GM12878 (cell line): Measurements from ENCODE around the gene TUT4. TPM values are rescaled to one million over a fixed set of nuclear protein-coding genes. Genes with fewer than 3 reads are reported as not detected.

Experiments used
- ATAC-seq: fragments of 200-7000 bp; cut with Tn5 transposase; 3 replicates; pipeline ENCODE4 v1.9.1; 2020; ENCODE audit warnings: mild to moderate bottlenecking, moderate library complexity
- BruUV-seq: library from RNA; stranded (reverse); fragments of 400-500 nt; replicated peaks from 2 replicates; lab custom pipeline; 2021; lab: Mats Ljungman, UMichigan
- CTCF ChIA-PET: fragments of 300-600 bp; sonication (Branson Sonifier 250); formaldehyde crosslinking; extraction: SDS; loops from one replicate; lab custom pipeline; 2021; ENCODE audit warnings: inconsistent platforms; lab: Yijun Ruan, JAX
- POLR2A ChIA-PET: fragments of 350-600 bp; formaldehyde crosslinking; extraction: SDS; loops from one replicate; lab custom pipeline; 2021; ENCODE audit warnings: inconsistent platforms; lab: Charles Lee
- RAD21 ChIA-PET: fragments of 300-600 bp; sonication (Branson Sonifier 250); formaldehyde crosslinking; loops from one replicate; lab custom pipeline; 2023; ENCODE audit warnings: antibody characterized with exemption; ENCODE audit not compliant: unreplicated experiment; lab: Charles Lee
- SMC1A ChIA-PET: fragments of 300-600 bp; sonication (Branson Sonifier 250); formaldehyde crosslinking; loops from one replicate; lab custom pipeline; 2023; ENCODE audit not compliant: unreplicated experiment, uncharacterized antibody; lab: Charles Lee
- DNase-seq: peaks from one replicate; pipeline ENCODE4 v3.0.0-alpha.2; 2011; ENCODE audit warnings: low read depth, low spot score
- FAIRE-seq: peaks from 3 replicates; lab custom pipeline; 2011; peaks lifted over from hg19 to GRCh38; lab: Jason Lieb, UNC
- H2AFZ ChIP-seq: 2 replicates; pipeline ENCODE4 v1.6.0; 2011; ENCODE audit warnings: low read depth, low read length, control low read depth; ENCODE audit not compliant: control insufficient read depth
- H3K27ac ChIP-seq: 2 replicates; pipeline ENCODE4 v1.5.1; 2011; ENCODE audit warnings: control low read depth; ENCODE audit not compliant: control insufficient read depth, insufficient read depth
- H3K27me3 ChIP-seq, 2 experiments: replicated peaks in 1 of 2; 2 replicates each; pipeline versions ENCODE4 v1.6.0 to v1.6.1; 2011; ENCODE audit warnings: low read length in 1 of 2; ENCODE audit not compliant: control insufficient read depth in 2 of 2, insufficient read depth in 2 of 2
- H3K36me3 ChIP-seq, 2 experiments: 2 replicates each; pipeline ENCODE4 v1.5.1; 2011; ENCODE audit warnings: low read length in 1 of 2; ENCODE audit not compliant: control insufficient read depth in 2 of 2, insufficient read depth in 2 of 2
- H3K4me1 ChIP-seq: 2 replicates; pipeline ENCODE4 v1.6.1; 2011; ENCODE audit warnings: mild to moderate bottlenecking, low read length, moderate library complexity, mixed read lengths; ENCODE audit not compliant: control insufficient read depth, insufficient read depth
- H3K4me2 ChIP-seq: 2 replicates; pipeline ENCODE4 v1.6.0; 2011; ENCODE audit warnings: control low read depth; ENCODE audit not compliant: control insufficient read depth, insufficient read depth
- H3K4me3 ChIP-seq: fragments of 200-600 bp; sonication (generic); 2 replicates; pipeline ENCODE4 v1.5.1; 2016
- H3K79me2 ChIP-seq: 2 replicates; pipeline ENCODE4 v1.6.0; 2011; ENCODE audit warnings: low read length; ENCODE audit not compliant: control insufficient read depth, insufficient read depth
- H3K9ac ChIP-seq: 2 replicates; pipeline ENCODE4 v1.8.0; 2011; ENCODE audit warnings: low read length, control low read depth, mixed read lengths; ENCODE audit not compliant: control insufficient read depth, insufficient read depth
- H3K9me3 ChIP-seq: replicated peaks from 3 replicates; pipeline ENCODE4 v1.5.1; 2011; ENCODE audit warnings: mild to moderate bottlenecking, low read length; ENCODE audit not compliant: control insufficient read depth, insufficient read depth
- H4K20me1 ChIP-seq: 2 replicates; pipeline ENCODE4 v1.6.0; 2011; ENCODE audit not compliant: control insufficient read depth, insufficient read depth
- DPF2 ChIP-seq: fragments of 450-650 bp; IDR thresholded peaks from 2 replicates; pipeline ENCODE4 v1.6.1; 2017; ENCODE audit warnings: mild to moderate bottlenecking
- E4F1 ChIP-seq: fragments of 450-650 bp; IDR thresholded peaks from 2 replicates; pipeline ENCODE4 v1.6.1; 2018; ENCODE audit warnings: borderline replicate concordance, mild to moderate bottlenecking; ENCODE audit not compliant: partially characterized antibody
- EED ChIP-seq: sonication (generic); IDR thresholded peaks from 2 replicates; pipeline ENCODE4 v1.6.1; 2016; ENCODE audit warnings: antibody characterized with exemption, low read depth
- EGR1 ChIP-seq, 2 experiments: IDR thresholded peaks; 1 replicate in 1 of 2; 2 replicates in 1 of 2; pipeline ENCODE4 v1.6.1; 2011 to 2012; ENCODE audit warnings: low read depth in 2 of 2, low read length in 2 of 2, borderline replicate concordance in 1 of 2, mild to moderate bottlenecking in 1 of 2, moderate library complexity in 1 of 2
- ESRRA ChIP-seq: IDR thresholded peaks from 2 replicates; pipeline ENCODE4 v1.6.1; 2012; ENCODE audit warnings: mild to moderate bottlenecking, low read length, improper control_type of control experiment
- ETV6 ChIP-seq, 2 experiments: fragments of 450-650 bp in 1 of 2; IDR thresholded peaks in 1 of 2; conservative IDR thresholded peaks in 1 of 2; 2 replicates each; pipeline ENCODE4 v1.6.1; 2014; ENCODE audit warnings: antibody characterized with exemption in 1 of 2, borderline replicate concordance in 1 of 2, low read depth in 1 of 2, mild to moderate bottlenecking in 1 of 2, moderate library complexity in 1 of 2
- FOXM1 ChIP-seq: IDR thresholded peaks from 2 replicates; pipeline ENCODE4 v1.6.1; 2012; ENCODE audit warnings: low read depth, mild to moderate bottlenecking, inconsistent platforms, low read length, moderate library complexity
- HDAC6 ChIP-seq: fragments of 200-600 bp; sonication (generic); IDR thresholded peaks from one replicate; pipeline ENCODE4 v1.8.0; 2017; ENCODE audit warnings: antibody characterized with exemption; ENCODE audit not compliant: unreplicated experiment
- PBX3 ChIP-seq: IDR thresholded peaks from 2 replicates; pipeline ENCODE4 v1.6.1; 2011; ENCODE audit warnings: mild to moderate bottlenecking, low read depth, low read length, moderate library complexity; ENCODE audit not compliant: insufficient replicate concordance
- RB1 ChIP-seq: fragments of 450-650 bp; formaldehyde crosslinking; IDR thresholded peaks from 2 replicates; pipeline ENCODE4 v1.6.1; 2017; ENCODE audit warnings: mild to moderate bottlenecking, borderline replicate concordance
- SP1 ChIP-seq: IDR thresholded peaks from one replicate; pipeline ENCODE4 v1.6.1; 2011; ENCODE audit warnings: low read depth, low read length
- TCF7 ChIP-seq: IDR thresholded peaks from 2 replicates; pipeline ENCODE4 v1.6.1; 2014; ENCODE audit warnings: antibody characterized with exemption, borderline replicate concordance
- WGBS: methylation state at CpG from one replicate; pipeline ENCODE4 v1.1.6; 2016; ENCODE audit warnings: low lambda C conversion rate; ENCODE audit not compliant: insufficient replicate concordance, insufficient coverage; ENCODE audit errors: missing lambda C conversion rate; 5-methylcytosine and 5-hydroxymethylcytosine counted together
- in situ Hi-C: fragments of 300-500 bp; cut with MboI; formaldehyde crosslinking; loops from 9 replicates; pipeline ENCODE4 v1.14.3; 2018; ENCODE audit warnings: mixed read lengths
- intact Hi-C: fragments of 100-400 bp; cut with micrococcal nuclease; formaldehyde crosslinking; loops from one replicate; pipeline ENCODE4 v1.14.2; 2022; ENCODE audit not compliant: unreplicated experiment
- polyA plus RNA-seq, 11 experiments: library from polyadenylated mRNA; depleted of rRNA in 4 of 11; unstranded in 6 of 11; stranded (reverse) in 5 of 11; fragments of >200 nt; fragmentation: Nextera tagmentation in 4 of 11; fragmentation: Illumina TruSeq in 1 of 11; extraction: Ambion mirVana in 4 of 11; extraction: Trizol in 1 of 11; gene quantifications; 1 replicate in 1 of 11; 2 replicates in 10 of 11; pipeline versions ENCODE4 v1.2.1 to v1.2.3, GENCODE V29; 2011 to 2016; ENCODE audit warnings: inconsistent platforms in 2 of 11, missing spikeins in 2 of 11, low read depth in 1 of 11
- total RNA-seq, 4 experiments: library from RNA; depleted of rRNA in 3 of 4; stranded (reverse); fragments of >200 nt in 3 of 4; fragmentation: Illumina TruSeq in 1 of 4; extraction: Trizol in 1 of 4; gene quantifications; 2 replicates each; pipeline versions ENCODE4 v1.2.1 to v1.2.3, GENCODE V29; 2013 to 2021
- TF ChIP-seq, protein P1 (sequence below): fragments of 150-350 bp; IDR thresholded peaks from 2 replicates; pipeline ENCODE4 v1.6.1; 2016; ENCODE audit warnings: low read depth, low read length
- TF ChIP-seq, protein P2 (sequence below): fragments of 450-650 bp; IDR thresholded peaks from 2 replicates; pipeline ENCODE4 v1.6.1; 2017; ENCODE audit warnings: borderline replicate concordance

Gene TUT4
- total and polyA plus RNA-seq, 10 of the 15 experiments (the other 5 are each of a cell fraction or from before 2014, with no cell fraction given): 9.4 to 40.7 (median 27.6) TPM

GRCh38 chr1:52435211-52435610, 117.7 kb downstream of the TUT4 start:
- FAIRE-seq: no peak
- no TSS peak for BruUV-seq
- CTCF ChIA-PET: interaction anchor here (0.5 to 1.3 kb wide), 2 partner anchors 9 to 256 kb away, joined by 3 read pairs; no protein-coding TSS in a partner anchor

More at GRCh38 chr1:52435211-52435610, 117.7 kb downstream of the TUT4 start:
- no peaks in the 10 kb centered on the region for H3K79me2 ChIP-seq
- TF ChIP-seq, protein P1, sequence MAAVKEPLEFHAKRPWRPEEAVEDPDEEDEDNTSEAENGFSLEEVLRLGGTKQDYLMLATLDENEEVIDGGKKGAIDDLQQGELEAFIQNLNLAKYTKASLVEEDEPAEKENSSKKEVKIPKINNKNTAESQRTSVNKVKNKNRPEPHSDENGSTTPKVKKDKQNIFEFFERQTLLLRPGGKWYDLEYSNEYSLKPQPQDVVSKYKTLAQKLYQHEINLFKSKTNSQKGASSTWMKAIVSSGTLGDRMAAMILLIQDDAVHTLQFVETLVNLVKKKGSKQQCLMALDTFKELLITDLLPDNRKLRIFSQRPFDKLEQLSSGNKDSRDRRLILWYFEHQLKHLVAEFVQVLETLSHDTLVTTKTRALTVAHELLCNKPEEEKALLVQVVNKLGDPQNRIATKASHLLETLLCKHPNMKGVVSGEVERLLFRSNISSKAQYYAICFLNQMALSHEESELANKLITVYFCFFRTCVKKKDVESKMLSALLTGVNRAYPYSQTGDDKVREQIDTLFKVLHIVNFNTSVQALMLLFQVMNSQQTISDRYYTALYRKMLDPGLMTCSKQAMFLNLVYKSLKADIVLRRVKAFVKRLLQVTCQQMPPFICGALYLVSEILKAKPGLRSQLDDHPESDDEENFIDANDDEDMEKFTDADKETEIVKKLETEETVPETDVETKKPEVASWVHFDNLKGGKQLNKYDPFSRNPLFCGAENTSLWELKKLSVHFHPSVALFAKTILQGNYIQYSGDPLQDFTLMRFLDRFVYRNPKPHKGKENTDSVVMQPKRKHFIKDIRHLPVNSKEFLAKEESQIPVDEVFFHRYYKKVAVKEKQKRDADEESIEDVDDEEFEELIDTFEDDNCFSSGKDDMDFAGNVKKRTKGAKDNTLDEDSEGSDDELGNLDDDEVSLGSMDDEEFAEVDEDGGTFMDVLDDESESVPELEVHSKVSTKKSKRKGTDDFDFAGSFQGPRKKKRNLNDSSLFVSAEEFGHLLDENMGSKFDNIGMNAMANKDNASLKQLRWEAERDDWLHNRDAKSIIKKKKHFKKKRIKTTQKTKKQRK: no peak
- TF ChIP-seq HDAC6: no peak
- TF ChIP-seq, protein P2, sequence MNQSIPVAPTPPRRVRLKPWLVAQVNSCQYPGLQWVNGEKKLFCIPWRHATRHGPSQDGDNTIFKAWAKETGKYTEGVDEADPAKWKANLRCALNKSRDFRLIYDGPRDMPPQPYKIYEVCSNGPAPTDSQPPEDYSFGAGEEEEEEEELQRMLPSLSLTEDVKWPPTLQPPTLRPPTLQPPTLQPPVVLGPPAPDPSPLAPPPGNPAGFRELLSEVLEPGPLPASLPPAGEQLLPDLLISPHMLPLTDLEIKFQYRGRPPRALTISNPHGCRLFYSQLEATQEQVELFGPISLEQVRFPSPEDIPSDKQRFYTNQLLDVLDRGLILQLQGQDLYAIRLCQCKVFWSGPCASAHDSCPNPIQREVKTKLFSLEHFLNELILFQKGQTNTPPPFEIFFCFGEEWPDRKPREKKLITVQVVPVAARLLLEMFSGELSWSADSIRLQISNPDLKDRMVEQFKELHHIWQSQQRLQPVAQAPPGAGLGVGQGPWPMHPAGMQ: no peak
- TF ChIP-seq E4F1: no peak
- TF ChIP-seq ETV6 (conservative IDR thresholded peaks at IDR 0.05 in 1 of 2, IDR thresholded peaks at IDR 0.05 in 1 of 2; ENCODE audit: borderline replicate concordance in 1 of 2, low read depth in 1 of 2): no peak
- TF ChIP-seq TCF7: no peak
- no peak for TF ChIP-seq ESRRA
- no peak for TF ChIP-seq EED
- no peak for TF ChIP-seq RB1
- no peak for TF ChIP-seq FOXM1
- no peak for TF ChIP-seq EGR1 (IDR thresholded peaks at IDR 0.05; ENCODE audit: borderline replicate concordance in 1 of 2, low read depth in 2 of 2, low read length in 2 of 2)
- no peak for TF ChIP-seq DPF2
- TF ChIP-seq SP1: no peak
- TF ChIP-seq PBX3: no peak
- no peaks in the 10 kb centered on the region for H3K9me3 ChIP-seq
- H3K4me1 ChIP-seq: no peaks in the 10 kb centered on the region
- H3K27ac ChIP-seq: no peak overlapping the region
- in situ Hi-C loops: no loop called here
- H3K4me3 ChIP-seq: no peak overlapping the region
- WGBS: 100% methylated on average over 1 of the region's 1 CpG
- no peak overlapping the region for H2AFZ ChIP-seq
- no peak for DNase-seq
- ChIA-PET RAD21 (no interaction called here), POLR2A (interaction anchor here (0.5 kb wide), 1 partner anchor 251 kb away, joined by 3 read pairs; no protein-coding TSS in a partner anchor), SMC1A (interaction anchor here (0.9 to 1.2 kb wide), 2 partner anchors 192 to 349 kb away, joined by 3 read pairs; no protein-coding TSS in a partner anchor)
- intact Hi-C loops: no loop called here
- H3K27me3 ChIP-seq: no peaks in the 10 kb centered on the region
- peaks cover 3 to 4% of the 10 kb centered on the region in 2 experiments; a peak in 3 of 4 replicates for H3K36me3 ChIP-seq
- H3K9ac ChIP-seq: no peak overlapping the region
- ATAC-seq: no peak
- no peaks in the 10 kb centered on the region for H4K20me1 ChIP-seq
- H3K4me2 ChIP-seq: no peak overlapping the region
